Activated CD4-positive, alpha-beta T cell treated with anti-CD3 and anti-CD28 coated beads for 36 hours (primary cell): ENCODE data around the gene YAP1. TPM values are rescaled to one million over a fixed set of nuclear protein-coding genes. Genes with fewer than 3 reads are reported as not detected.

ENCODE experiments used
- ATAC-seq: fragments of 200-7000 bp; cut with Tn5 transposase; one replicate; pipeline ENCODE4 v1.10.0; 2021; ENCODE audit warnings: mild to moderate bottlenecking, moderate library complexity
- CTCF ChIA-PET: fragments of 350-600 bp; sonication (Branson Sonifier 250); formaldehyde crosslinking; loops from one replicate; lab custom pipeline; 2021; ENCODE audit warnings: antibody characterized with exemption; lab: Charles Lee
- POLR2A ChIA-PET: fragments of 350-600 bp; sonication (Branson Sonifier 250); formaldehyde crosslinking; loops from one replicate; lab custom pipeline; 2021; ENCODE audit warnings: antibody characterized with exemption, inconsistent platforms; lab: Charles Lee
- DNase-seq: peaks from one replicate; pipeline ENCODE4 v3.0.0-alpha.2; 2020
- H3K27ac Mint-ChIP-seq: one replicate; pipeline ENCODE4 v1.8.0; 2021; ENCODE audit warnings: mixed read lengths
- H3K27me3 Mint-ChIP-seq: one replicate; pipeline ENCODE4 v1.8.0; 2021; ENCODE audit warnings: mixed read lengths
- H3K36me3 Mint-ChIP-seq: one replicate; pipeline ENCODE4 v1.8.0; 2021; ENCODE audit warnings: low read depth, mixed read lengths
- H3K4me1 Mint-ChIP-seq: one replicate; pipeline ENCODE4 v1.8.0; 2021; ENCODE audit warnings: mixed read lengths
- H3K4me3 Mint-ChIP-seq: one replicate; pipeline ENCODE4 v1.8.0; 2021; ENCODE audit warnings: mild to moderate bottlenecking, moderate library complexity, mixed read lengths
- H3K9me3 Mint-ChIP-seq: one replicate; pipeline ENCODE4 v1.8.0; 2021; ENCODE audit warnings: low read depth, mixed read lengths
- intact Hi-C, 2 experiments: fragments of 100-400 bp; cut with DNase I in 1 of 2; cut with micrococcal nuclease in 1 of 2; formaldehyde crosslinking; loops; one replicate each; pipeline versions ENCODE4 v1.14.2 to v1.15.1; 2022 to 2024; cut with DNase I, micrococcal nuclease
- total RNA-seq, 2 experiments: library from RNA; stranded (reverse); gene quantifications; one replicate each; pipeline ENCODE4 v1.2.3, GENCODE V29; 2021

Gene YAP1
- total RNA-seq, 2 experiments from 2014 or later: 0.21 to 0.25 TPM

DNA sequence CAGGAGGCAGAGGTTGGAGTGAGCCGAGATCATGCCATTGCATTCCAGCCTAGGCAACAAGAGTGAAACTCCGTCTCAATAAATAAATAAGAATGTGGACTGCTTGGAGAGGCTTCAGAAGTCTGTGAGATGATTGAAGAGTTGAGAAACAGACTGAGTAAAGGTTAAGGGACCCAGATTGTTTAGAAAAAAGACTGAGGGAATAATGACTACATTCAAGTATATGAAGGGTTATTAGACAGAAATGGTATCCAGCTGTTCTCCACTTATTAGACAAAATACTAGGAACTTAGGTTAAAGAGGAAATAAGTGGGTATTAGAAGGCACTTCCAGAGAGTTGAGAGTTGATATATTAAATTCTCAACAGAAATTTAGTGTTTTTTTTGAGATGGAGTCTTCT lies 10.5 kb upstream of the YAP1 start:
- ChIA-PET CTCF (no interaction called here), POLR2A (no interaction called here)
- H3K9me3 Mint-ChIP-seq: no peaks in the 10 kb centered on the region
- H3K27me3 Mint-ChIP-seq: peaks cover 5% of the 10 kb centered on the region
- H3K4me3 Mint-ChIP-seq: no peak overlapping the region
- no peaks in the 10 kb centered on the region for H3K36me3 Mint-ChIP-seq
- intact Hi-C loops: no loop called here
- H3K27ac Mint-ChIP-seq: no peak overlapping the region
- DNase-seq: no peak
- H3K4me1 Mint-ChIP-seq: no peaks in the 10 kb centered on the region
- no peak for ATAC-seq

DNA sequence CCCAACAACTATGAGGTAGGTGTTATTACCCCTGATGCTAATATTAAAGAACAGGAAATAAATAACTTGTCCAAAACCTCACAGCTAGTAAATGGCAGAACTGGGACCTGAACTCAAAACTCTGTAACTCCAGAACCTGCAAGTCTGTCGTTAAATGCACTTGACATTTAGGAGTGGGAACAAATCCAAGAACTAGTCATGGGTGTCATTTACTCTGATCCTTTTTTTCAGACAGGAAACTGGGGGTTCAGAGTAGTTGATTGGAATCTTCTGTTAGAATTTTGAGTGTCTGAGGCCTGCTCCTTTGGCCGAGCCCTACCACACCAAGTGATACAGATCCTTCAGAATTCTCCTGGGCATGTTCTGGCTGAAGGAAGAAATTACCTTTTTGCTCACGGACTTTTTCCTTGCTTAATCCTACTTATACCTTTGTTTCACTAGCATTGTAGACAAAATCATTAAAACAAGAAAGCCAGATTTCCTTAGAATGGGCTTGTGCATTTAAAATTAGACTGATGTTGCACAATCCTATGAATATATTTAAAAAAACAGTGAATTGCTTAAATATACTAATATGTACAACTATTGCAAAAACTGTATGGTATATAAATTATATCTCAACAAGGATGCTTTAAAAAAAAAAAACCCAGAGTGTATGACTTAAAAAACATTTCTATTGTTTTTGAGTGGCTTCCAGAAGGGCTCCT lies 1.4 kb upstream of the YAP1 start:
- H3K9me3 Mint-ChIP-seq: no peaks in the 10 kb centered on the region
- no peak overlapping the region for H3K4me3 Mint-ChIP-seq
- no peak overlapping the region for H3K27ac Mint-ChIP-seq
- ATAC-seq (no peak), DNase-seq (no peak)
- peaks cover 43% of the 10 kb centered on the region for H3K27me3 Mint-ChIP-seq
- POLR2A ChIA-PET: no interaction called here
- peaks cover 2% of the 10 kb centered on the region for H3K36me3 Mint-ChIP-seq
- H3K4me1 Mint-ChIP-seq: peaks cover 13% of the 10 kb centered on the region
- intact Hi-C loops: no loop called here
- CTCF ChIA-PET: interaction anchor here (1.0 kb wide), 1 partner anchor 101 kb away, joined by 3 read pairs; no protein-coding TSS in a partner anchor

- intact Hi-C loops: loop anchor here in 1 of 2 experiments (1.0 to 2.0 kb wide), 2 partner anchors 158 to 196 kb away; partner anchors contain the start of gene CEP126
- no peak for DNase-seq
- Mint-ChIP-seq H3K27ac (no peak overlapping the region), H3K36me3 (peaks cover 2% of the 10 kb centered on the region), H3K4me3 (no peak overlapping the region), H3K27me3 (peaks cover 48% of the 10 kb centered on the region), H3K4me1 (peaks cover 13% of the 10 kb centered on the region), H3K9me3 (no peaks in the 10 kb centered on the region)
- POLR2A ChIA-PET: no interaction called here
- CTCF ChIA-PET: no interaction called here
- no peak for ATAC-seq
Measured at GRCh38 chr11:102110761-102111010, 439 bp downstream of the YAP1 start.

- POLR2A ChIA-PET: no interaction called here
- intact Hi-C loops: loop anchor here in 1 of 2 experiments (2.0 kb wide), 1 partner anchor 196 kb away; the partner anchor contains the start of gene CEP126
- H3K27me3 Mint-ChIP-seq: peaks cover 48% of the 10 kb centered on the region
Measured at GRCh38 chr11:102111011-102111786, 952 bp downstream of the YAP1 start.

DNA sequence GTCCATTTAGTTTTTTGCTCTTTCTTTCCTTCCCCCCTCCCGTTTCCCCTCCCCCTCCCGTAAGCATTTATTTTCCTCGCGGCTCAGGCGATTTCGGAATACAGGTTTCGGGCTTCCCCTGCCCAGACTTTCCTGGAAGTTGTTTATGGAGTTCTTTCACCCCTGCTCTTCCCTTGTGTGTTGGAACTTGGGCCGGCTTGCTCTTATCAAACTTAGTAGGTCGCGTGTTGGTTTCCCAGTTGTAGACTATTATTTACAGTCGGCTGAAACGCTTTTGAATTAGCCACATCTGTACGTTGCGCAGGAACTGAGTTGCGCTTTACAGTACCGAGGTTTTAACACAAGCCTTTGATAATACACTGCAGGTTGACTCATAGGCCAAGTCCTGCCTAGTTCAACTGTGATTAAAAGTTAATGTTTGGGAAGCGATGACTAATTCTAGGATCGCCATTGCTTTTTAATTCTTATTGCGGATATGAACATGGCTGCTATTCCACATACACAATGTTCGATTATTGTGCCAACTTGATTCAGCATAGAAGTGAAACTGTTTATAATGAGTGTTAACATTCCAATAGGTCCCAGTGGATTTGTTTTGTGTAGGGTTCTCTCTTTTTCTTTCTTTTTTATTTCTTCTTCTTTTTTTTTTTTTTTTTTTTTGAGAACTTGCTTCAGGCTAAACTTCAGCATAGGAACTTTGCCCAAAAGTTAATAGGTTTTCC lies 1.7 kb downstream of the YAP1 start:
- intact Hi-C loops: loop anchor here in 1 of 2 experiments (2.0 kb wide), 1 partner anchor 197 kb away; the partner anchor contains the start of gene CEP126
- DNase-seq: peak; percentile 28
- POLR2A ChIA-PET: no interaction called here
- Mint-ChIP-seq H3K27me3 (peaks cover 48% of the 10 kb centered on the region), H3K27ac (no peak overlapping the region), H3K4me3 (peak overlapping the region; percentile 65), H3K4me1 (peaks cover 13% of the 10 kb centered on the region), H3K36me3 (peaks cover 2% of the 10 kb centered on the region), H3K9me3 (no peaks in the 10 kb centered on the region)
- CTCF ChIA-PET: no interaction called here
- ATAC-seq: peak; percentile 72

More at GRCh38 chr11:102111011-102111786, 952 bp downstream of the YAP1 start:
- H3K27ac Mint-ChIP-seq: no peak overlapping the region
- peaks cover 13% of the 10 kb centered on the region for H3K4me1 Mint-ChIP-seq
- H3K9me3 Mint-ChIP-seq: no peaks in the 10 kb centered on the region
- H3K36me3 Mint-ChIP-seq: peaks cover 2% of the 10 kb centered on the region
- CTCF ChIA-PET: no interaction called here
- peak overlapping the region; percentile 65 for H3K4me3 Mint-ChIP-seq
- ATAC-seq (peak; percentile 30), DNase-seq (peak; percentile 22)

- ATAC-seq (no peak), DNase-seq (no peak)
- intact Hi-C loops: no loop called here
- H3K9me3 Mint-ChIP-seq: no peaks in the 10 kb centered on the region
- H3K4me3 Mint-ChIP-seq: no peak overlapping the region
- H3K36me3 Mint-ChIP-seq: peaks cover 2% of the 10 kb centered on the region
- POLR2A ChIA-PET: interaction anchor here (0.6 kb wide), 1 partner anchor 881 kb away, joined by 3 read pairs; no protein-coding TSS in a partner anchor
- peaks cover 47% of the 10 kb centered on the region for H3K27me3 Mint-ChIP-seq
- CTCF ChIA-PET: no interaction called here
- peaks cover 13% of the 10 kb centered on the region for H3K4me1 Mint-ChIP-seq
- H3K27ac Mint-ChIP-seq: no peak overlapping the region
Measured at GRCh38 chr11:102112509-102112821, 2.2 kb downstream of the YAP1 start.

DNA sequence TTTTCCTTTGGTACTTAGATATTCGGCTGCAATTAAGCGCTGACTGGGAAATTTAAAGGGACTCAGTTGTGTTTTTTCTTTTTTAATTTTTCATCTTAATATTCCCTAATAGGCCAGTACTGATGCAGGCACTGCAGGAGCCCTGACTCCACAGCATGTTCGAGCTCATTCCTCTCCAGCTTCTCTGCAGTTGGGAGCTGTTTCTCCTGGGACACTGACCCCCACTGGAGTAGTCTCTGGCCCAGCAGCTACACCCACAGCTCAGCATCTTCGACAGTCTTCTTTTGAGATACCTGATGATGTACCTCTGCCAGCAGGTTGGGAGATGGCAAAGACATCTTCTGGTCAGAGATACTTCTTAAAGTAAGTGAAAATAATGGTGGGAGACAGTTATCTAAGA lies 3.8 kb downstream of the YAP1 start:
- Mint-ChIP-seq H3K9me3 (no peaks in the 10 kb centered on the region), H3K27me3 (peaks cover 39% of the 10 kb centered on the region), H3K36me3 (peaks cover 2% of the 10 kb centered on the region), H3K27ac (no peak overlapping the region), H3K4me1 (peaks cover 13% of the 10 kb centered on the region), H3K4me3 (no peak overlapping the region)
- DNase-seq: no peak
- ChIA-PET CTCF (interaction anchor here (0.8 to 1.0 kb wide), 2 partner anchors 121 to 254 kb away, joined by 3 read pairs; no protein-coding TSS in a partner anchor), POLR2A (no interaction called here)
- ATAC-seq: no peak
- intact Hi-C loops: no loop called here

GRCh38 chr11:102115557-102115956 lies 5.3 kb downstream of the YAP1 start:
- DNase-seq (no peak), ATAC-seq (no peak)
- intact Hi-C loops: no loop called here
- CTCF ChIA-PET: no interaction called here
- Mint-ChIP-seq H3K27me3 (peaks cover 30% of the 10 kb centered on the region), H3K27ac (no peak overlapping the region), H3K36me3 (no peaks in the 10 kb centered on the region), H3K4me1 (peaks cover 7% of the 10 kb centered on the region), H3K4me3 (no peak overlapping the region), H3K9me3 (no peaks in the 10 kb centered on the region)
- POLR2A ChIA-PET: no interaction called here

DNA sequence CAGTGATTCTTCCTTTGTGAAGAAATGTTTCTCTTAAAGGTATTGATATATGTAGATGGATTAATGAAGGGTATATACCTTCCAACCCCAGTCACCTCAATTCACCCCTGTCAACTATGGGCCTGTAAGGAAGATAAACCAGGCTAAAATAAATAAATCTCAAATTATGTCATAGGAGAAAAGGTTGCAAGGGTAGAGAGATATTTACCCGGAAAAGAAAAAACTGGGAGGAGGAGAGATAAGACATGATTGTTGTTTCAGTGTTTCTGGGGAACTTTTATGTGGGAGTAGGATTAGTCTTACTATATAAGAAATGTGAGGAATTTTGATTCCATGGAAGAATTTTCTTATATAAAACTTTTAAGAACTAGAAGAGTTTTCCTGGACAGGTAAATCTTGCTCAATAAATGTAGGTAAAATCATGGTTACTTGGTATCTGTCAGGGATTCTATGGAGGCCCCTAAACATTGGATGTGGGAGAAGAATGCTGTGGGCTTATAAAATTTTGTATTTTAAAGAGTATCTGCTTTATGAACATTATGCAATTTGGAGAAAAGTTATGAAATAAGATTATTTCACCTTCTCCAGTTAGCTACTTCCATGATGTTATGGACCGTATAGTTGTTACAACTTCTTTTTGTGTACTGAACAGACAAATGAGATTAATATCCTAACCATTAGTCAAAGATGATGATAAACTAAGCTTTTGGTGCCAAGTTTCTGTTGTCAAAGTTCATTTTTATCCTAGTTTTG lies 6.4 kb downstream of the YAP1 start:
- intact Hi-C loops: no loop called here
- Mint-ChIP-seq H3K27ac (no peak overlapping the region), H3K4me1 (peaks cover 5% of the 10 kb centered on the region), H3K4me3 (no peak overlapping the region), H3K9me3 (no peaks in the 10 kb centered on the region), H3K27me3 (peaks cover 28% of the 10 kb centered on the region), H3K36me3 (no peaks in the 10 kb centered on the region)
- ATAC-seq (no peak), DNase-seq (no peak)
- ChIA-PET CTCF (no interaction called here), POLR2A (no interaction called here)

DNA sequence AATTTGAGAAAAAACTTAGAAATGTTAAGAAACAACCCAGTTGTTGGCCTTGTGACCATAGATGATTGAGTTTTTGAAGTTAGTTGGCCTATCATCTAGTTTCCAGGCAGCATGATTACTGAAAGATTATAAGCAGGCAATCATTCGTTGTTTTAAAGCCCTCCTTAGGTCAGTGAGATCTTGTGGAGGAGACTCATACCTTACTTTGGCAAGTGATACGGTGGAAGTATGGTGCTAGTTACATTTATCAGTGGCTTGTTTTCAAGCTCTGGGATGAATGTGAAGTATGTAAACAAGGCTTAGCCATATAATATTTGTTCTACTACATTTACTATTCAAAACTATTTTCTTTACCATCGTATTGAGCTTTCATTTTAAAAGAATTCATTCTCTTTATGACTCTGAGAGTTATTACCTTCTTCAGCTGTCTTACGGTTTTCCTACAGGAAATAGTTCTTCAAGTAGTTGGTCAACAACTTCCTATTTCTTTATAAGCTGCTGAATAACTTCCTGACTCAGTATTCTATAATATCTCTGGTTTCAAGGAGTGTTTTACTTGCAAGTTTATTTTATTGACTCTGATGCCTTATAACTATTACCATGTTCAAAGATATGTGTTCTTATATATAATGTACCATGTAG lies 7.3 kb downstream of the YAP1 start:
- ATAC-seq: no peak
- Mint-ChIP-seq H3K27ac (no peak overlapping the region), H3K27me3 (peaks cover 20% of the 10 kb centered on the region), H3K4me1 (no peaks in the 10 kb centered on the region), H3K36me3 (no peaks in the 10 kb centered on the region), H3K9me3 (no peaks in the 10 kb centered on the region), H3K4me3 (no peak overlapping the region)
- ChIA-PET POLR2A (no interaction called here), CTCF (no interaction called here)
- no peak for DNase-seq
- intact Hi-C loops: no loop called here

- DNase-seq: no peak
- Mint-ChIP-seq H3K27me3 (peaks cover 16% of the 10 kb centered on the region), H3K27ac (no peak overlapping the region), H3K36me3 (no peaks in the 10 kb centered on the region), H3K4me3 (no peak overlapping the region), H3K4me1 (no peaks in the 10 kb centered on the region), H3K9me3 (no peaks in the 10 kb centered on the region)
- intact Hi-C loops: no loop called here
- ATAC-seq: no peak
- POLR2A ChIA-PET: no interaction called here
- CTCF ChIA-PET: no interaction called here
Measured at GRCh38 chr11:102118937-102119336, 8.7 kb downstream of the YAP1 start.
